NOMO-1 treated with dmso at 0.1 percent for 144 hours (cell line): ENCODE results near the gene GRM5.

Experiments used
- DNase-seq: peaks from one replicate; lab custom pipeline; 2025; ENCODE audit not compliant: unreplicated experiment; lab: John Stamatoyannopoulos, UW

The GRM5 gene

GRCh38 chr11:88620568-88621130 lies 445.1 kb downstream of the GRM5 start:
- DNase-seq: no peak

DNA sequence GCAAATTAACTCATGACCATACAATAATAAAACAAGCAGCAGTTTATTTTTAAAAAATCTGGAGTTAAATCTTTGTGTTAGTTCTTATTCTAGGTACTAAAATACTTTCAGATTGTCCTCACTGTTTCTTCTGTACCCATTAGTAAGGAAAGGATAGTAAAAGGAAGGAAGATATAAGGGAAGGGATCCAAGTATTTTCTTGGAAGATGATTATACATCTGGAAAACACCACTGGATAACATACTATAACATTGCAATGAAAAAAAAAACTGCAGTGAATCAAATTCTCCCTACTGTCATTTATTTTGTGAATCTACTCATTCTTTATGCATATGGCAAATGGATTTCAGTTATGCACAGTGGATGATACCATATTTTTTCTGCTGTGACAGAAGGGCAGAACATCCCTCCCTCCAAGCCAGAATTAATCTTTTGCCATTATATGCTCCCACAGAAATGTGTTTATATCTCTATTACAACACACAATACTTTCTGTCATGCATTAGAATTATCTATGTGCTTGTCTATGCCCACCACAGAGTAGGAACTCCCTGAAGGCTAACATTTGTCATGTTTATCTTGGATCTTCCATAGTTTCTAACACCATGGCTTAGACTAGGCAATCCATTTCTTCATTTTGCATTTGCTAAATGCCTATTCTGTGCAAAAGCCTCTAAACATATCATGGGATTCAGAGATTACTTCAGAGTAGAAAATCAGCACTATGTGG lies 446.0 kb downstream of the GRM5 start:
- no peak for DNase-seq

- DNase-seq: no peak
These were observed 446.7 kb downstream of the GRM5 start for GRCh38 chr11:88619071-88619425.

DNA sequence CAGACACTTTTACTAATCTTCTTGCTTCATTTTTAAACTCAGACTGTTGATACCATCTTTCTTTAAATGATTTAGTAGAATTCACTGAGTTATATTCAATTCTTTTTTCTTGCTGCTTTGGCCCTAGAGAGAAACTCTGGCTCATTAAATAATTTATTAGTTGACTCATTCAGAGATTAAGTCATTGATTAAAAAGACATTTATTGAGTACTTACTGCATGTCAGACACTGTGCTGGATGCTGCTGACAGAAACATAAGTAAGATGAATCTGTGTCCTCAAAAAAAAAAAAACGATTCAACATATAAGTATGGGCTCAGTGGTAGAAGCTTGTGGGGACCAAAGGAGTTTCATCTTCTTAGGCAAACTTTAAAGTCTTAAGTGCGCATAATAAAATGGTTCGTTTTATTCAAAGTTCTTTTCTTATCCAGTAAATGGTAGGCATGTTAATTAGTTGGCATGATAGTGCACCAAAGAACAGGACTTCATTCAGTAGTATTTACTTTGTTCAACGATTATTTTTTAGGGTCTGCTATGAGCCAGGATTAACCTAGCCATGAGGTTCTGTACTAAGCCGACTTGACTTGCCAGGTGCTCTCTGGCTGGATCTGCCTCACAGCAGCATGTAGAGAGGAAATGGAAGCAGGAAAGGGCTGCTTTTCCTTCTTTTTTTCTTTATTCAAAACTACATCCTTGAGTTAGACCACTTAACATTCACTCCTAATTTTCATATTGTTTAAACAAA lies 447.3 kb downstream of the GRM5 start:
- DNase-seq: no peak

DNA sequence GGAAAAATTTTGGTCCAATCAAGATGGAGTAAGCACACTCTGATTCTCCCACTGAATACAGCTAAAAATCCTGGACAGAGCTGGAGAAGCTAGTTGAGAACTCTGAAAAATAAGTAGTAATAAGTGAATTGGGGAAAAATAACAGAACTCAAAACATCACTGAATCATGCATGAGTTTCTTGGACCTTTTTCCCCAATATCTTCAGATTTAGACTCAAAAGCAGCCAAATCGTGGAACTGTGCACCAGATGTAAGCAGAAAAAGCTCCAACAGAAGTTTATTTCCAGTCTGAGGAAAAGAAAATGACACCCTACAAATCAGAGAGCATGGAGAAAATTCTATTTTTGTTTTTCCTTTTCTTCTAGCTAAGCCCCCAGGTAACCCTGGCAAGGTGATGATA lies 448.6 kb downstream of the GRM5 start:
- DNase-seq: no peak

DNA sequence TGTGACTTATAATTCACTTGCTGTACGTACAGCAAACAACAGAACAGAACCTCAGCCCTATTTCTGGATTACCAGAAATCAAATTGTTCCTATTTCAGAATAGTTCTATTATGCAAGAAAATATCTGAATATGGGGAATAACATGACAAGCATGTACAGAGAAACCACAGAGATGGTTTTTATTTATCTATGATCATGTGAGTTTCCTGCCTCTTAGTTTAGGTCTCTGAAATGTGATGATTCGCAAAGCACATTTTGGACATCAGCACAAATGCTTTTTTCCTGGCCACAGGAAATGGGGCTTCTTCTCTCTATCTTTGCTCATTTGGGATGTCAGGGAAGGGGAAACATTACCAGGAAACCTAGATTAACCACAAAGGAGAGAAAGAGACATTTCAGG lies 461.5 kb downstream of the GRM5 start:
- no peak for DNase-seq

DNA sequence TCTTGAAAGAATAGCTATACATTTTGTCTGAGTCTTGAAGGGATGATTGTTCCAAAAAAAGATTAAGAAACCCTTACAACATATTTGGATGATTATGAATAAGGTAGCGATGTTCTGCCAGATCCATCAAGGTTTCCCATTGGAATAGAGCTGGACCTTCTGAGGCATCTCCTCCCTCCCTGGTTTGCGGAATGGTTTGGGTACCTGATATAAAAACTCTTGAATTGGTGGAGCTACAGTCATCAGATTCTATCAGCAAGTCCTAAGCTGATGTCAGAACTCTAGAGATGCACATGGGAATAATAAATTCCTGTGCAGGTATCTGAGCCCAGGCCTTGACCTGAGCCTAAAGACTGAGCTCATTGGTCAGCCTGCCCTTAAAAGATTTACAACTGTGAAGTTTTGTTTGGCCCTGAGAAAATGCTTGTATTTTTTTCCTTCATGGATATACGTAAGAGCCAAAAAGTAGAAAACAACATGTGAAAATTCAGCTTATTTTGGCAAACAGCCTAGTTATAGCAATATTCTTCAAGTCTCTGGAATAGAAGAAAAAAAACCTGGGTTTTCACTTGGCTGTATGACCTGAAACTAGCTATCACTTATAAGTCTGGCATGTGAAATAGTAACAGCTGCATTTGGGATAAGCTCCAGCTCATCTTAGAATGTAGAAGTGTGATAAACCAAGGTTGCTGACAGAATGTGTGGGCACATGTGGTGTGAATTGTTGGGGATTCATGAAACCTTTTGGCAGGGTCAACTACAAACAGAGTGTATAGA lies 462.5 kb downstream of the GRM5 start:
- no peak for DNase-seq

- no peak for DNase-seq
These were observed 468.4 kb downstream of the GRM5 start for GRCh38 chr11:88597387-88597786.

DNA sequence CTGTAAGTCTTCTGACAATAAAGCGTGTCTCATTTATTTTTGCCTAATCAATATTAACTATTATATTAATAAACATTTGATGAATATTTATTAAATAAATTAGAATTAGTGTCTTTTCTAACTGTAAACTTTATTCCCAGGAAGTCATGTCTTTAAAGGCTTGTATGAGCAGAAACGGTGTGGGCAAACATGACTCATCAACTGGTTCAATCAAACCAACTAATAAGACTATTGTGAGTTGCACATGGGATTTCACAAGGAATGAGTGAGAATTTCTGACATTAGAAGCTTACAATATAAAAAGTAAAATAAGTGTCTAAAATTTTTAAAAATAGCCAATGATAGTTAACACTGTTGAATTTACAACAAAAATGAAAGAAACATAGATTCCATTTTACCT lies 469.0 kb downstream of the GRM5 start:
- no peak for DNase-seq

- no peak for DNase-seq
These were observed 471.4 kb downstream of the GRM5 start for GRCh38 chr11:88594274-88594950.

GRCh38 chr11:88590361-88590760 lies 475.4 kb downstream of the GRM5 start:
- DNase-seq: no peak

DNA sequence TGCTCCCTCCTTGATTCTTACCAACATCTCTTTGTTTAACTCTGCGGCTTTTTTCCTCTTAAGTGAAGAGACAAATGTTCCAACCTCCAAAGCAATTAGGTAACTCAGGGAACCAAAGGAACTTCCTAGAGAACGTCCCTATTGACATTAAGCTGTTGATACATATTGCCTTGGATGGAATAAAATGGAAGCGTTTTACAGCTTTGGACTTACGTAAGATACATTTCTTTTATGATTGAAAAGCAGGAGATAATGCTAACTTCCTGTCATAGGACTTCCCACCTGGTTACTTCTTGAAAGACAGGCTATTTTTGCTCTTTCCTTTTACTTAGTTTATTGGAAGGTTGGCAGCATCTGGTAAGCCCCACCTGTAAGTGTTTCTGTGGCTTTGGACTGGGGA lies 482.5 kb downstream of the GRM5 start:
- DNase-seq: no peak

- DNase-seq: no peak
These were observed 486.3 kb downstream of the GRM5 start for GRCh38 chr11:88579466-88579865.

DNA sequence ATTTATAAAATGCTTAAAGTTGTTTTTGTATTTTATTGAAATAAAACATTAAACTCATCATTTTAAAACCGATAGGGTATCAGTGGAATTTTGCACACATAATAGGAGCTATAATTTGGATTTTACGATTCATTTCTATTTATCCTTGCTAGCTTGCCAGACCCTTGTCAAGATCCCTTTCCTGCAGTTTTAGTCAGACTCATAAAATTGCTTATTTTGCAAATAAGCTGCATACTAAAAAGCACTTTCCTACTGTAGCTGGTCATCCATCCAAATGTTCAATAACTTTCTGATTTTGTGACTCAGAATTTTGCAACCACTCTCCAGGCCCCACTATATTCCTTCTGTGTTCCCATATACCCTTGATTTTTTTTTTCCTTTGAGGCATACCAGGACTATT lies 489.0 kb downstream of the GRM5 start:
- no peak for DNase-seq

- no peak for DNase-seq
These were observed 489.9 kb downstream of the GRM5 start for GRCh38 chr11:88575916-88576315.

DNA sequence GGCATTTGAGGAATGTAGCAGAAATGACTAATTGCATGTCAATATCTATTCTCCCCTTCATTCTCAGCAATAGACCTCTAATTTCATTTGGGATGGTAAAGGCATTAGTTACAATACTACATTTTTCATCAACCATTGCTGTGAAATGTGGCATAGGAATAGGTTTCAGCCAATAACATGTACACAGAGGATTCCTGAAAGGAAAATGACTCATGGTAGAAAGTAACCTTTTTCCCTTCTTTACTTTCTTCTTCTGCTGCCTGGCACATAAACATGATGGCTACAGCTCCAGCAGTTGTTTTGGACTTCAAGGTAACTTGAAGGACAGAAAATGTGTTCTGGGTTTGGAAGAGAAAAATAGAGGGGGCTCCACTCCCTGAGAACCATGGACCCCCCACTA lies 496.4 kb downstream of the GRM5 start:
- DNase-seq: no peak

DNA sequence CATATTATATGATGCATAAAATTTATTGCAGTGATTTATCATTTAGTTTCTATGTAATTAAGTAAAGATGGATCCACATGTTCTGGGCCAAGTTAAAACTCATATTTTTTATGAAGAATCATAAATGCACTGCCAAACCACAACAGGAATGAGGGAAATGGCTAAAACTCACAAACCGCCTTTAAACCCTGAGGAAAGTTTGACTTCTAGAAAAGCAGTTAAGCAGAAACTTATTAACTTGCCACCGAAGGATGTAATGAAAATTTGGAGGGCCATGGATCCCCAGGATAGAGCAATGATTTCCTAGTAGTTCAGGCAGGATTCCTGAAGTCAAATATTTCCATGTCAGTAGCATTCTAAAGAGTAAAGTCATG lies 510.0 kb downstream of the GRM5 start:
- DNase-seq: no peak

GRCh38 chr11:88555018-88555828 lies 510.6 kb downstream of the GRM5 start:
- DNase-seq: no peak

DNA sequence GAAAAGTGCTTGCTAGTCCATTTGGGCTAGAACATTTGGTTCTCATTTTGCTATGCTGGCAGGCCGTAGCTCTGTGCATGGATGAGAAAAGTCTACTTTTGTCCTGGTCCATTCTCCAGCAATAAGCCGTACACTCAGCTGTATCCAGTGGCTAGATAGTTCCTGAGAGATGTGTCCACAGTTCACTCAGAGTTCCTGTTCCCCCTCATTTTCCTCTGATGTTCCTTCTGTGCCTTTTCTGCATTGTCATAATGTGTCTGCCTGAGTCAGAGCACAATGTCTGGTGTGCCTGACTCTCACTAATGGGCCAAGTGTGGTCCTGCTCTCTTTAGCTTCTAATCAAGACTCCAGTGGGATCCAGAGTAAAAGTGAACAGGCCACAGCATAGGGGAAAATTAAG lies 512.6 kb downstream of the GRM5 start:
- DNase-seq: no peak

DNA sequence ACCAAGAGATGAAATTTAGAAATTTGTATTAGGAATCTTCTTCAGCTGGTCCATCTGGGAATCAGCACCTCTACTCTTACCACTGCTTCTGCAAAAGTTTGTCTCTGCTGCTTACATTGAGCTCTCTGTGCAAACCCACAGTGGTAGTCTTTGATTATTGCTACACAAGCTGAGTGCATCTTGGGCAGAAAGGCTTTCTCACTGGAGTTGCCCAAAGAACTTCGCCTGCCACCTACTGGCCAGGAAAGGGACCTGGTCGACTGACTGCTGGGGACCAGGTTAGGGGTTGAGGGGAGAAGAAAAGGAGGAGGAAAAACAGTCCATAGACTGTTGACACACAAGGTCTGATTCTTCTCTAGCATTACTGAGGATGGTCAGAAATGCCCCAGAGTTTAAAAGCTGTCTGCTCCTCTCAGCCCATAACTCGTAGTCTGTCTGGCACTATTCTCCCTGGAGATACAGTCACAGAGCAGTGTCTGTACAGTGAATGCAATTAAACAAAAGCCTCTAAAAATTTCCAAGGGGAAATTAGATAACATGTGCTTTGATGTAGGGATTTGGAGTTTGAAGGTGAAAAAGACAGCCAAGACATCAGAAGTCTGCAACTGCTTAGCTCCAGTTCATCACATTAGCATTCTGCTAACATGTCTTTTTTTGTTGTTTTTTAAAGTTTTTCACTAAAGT lies 513.3 kb downstream of the GRM5 start:
- peak; percentile 22 for DNase-seq
